Loucy (cell line): ENCODE results near the gene ABHD2.

Experiments
- H2AFZ ChIP-seq: fragments of 200-600 bp; sonication (generic); 2 replicates; pipeline ENCODE4 v1.6.0; 2016; ENCODE audit warnings: antibody characterized with exemption, mild to moderate bottlenecking, low read length, moderate library complexity
- H3F3A ChIP-seq: fragments of 200-600 bp; 2 replicates; pipeline ENCODE4 v1.6.0; 2016; ENCODE audit warnings: antibody characterized with exemption, low read depth, mild to moderate bottlenecking
- H3K27me3 ChIP-seq: fragments of 200-600 bp; sonication (generic); 2 replicates; pipeline ENCODE4 v1.6.1; 2014; ENCODE audit warnings: low read length, mild to moderate bottlenecking; ENCODE audit not compliant: insufficient read depth, poor library complexity, severe bottlenecking
- H3K36me3 ChIP-seq: fragments of 200-600 bp; sonication (generic); 2 replicates; pipeline ENCODE4 v1.6.1; 2016; ENCODE audit warnings: low read length; ENCODE audit not compliant: insufficient read depth
- H3K4me1 ChIP-seq: fragments of 200-600 bp; sonication (generic); 2 replicates; pipeline ENCODE4 v1.5.1; 2014; ENCODE audit warnings: low read length, mild to moderate bottlenecking; ENCODE audit not compliant: insufficient read depth, poor library complexity, severe bottlenecking
- H3K4me2 ChIP-seq: fragments of 200-600 bp; sonication (generic); 2 replicates; pipeline ENCODE4 v1.6.0; 2014; ENCODE audit warnings: antibody characterized with exemption, low read length, low read depth, mild to moderate bottlenecking; ENCODE audit not compliant: poor library complexity, severe bottlenecking
- H3K4me3 ChIP-seq: fragments of 200-600 bp; sonication (generic); 2 replicates; pipeline ENCODE4 v1.5.1; 2014; ENCODE audit warnings: low read length, mild to moderate bottlenecking, mixed read lengths; ENCODE audit not compliant: poor library complexity, severe bottlenecking
- H3K79me2 ChIP-seq: fragments of 200-600 bp; sonication (generic); 2 replicates; pipeline ENCODE4 v1.6.1; 2014; ENCODE audit warnings: low read length; ENCODE audit not compliant: insufficient read depth
- H3K9ac ChIP-seq: fragments of 200-600 bp; sonication (generic); 2 replicates; pipeline ENCODE4 v1.6.0; 2014; ENCODE audit warnings: mild to moderate bottlenecking, low read depth, low read length, moderate library complexity; ENCODE audit not compliant: poor library complexity, severe bottlenecking
- H3K9me2 ChIP-seq: fragments of 200-600 bp; sonication (generic); replicated peaks from 2 replicates; pipeline ENCODE4 v1.6.1; 2016; ENCODE audit warnings: low read depth, low read length, mixed read lengths
- H3K9me3 ChIP-seq: fragments of 200-600 bp; sonication (generic); 2 replicates; pipeline ENCODE4 v1.6.1; 2014; ENCODE audit warnings: mild to moderate bottlenecking, antibody characterized with exemption, low read length, low read depth; ENCODE audit not compliant: insufficient read depth
- H4K20me1 ChIP-seq: fragments of 200-600 bp; sonication (generic); 2 replicates; pipeline ENCODE4 v1.6.0; 2014; ENCODE audit warnings: antibody characterized with exemption, low read length, mild to moderate bottlenecking; ENCODE audit not compliant: insufficient read depth, poor library complexity, severe bottlenecking
- CTCF ChIP-seq: fragments of 200-600 bp; sonication (generic); conservative IDR thresholded peaks from 2 replicates; pipeline ENCODE4 v1.5.1; 2014; ENCODE audit warnings: mild to moderate bottlenecking, antibody characterized with exemption, low read length
- EZH2phosphoT487 ChIP-seq: fragments of 200-600 bp; IDR thresholded peaks from 2 replicates; pipeline ENCODE4 v1.6.1; 2018; ENCODE audit warnings: antibody characterized with exemption, mild to moderate bottlenecking, moderate library complexity, borderline replicate concordance

Gene ABHD2

GRCh38 chr15:89066280-89066679, 22.0 kb upstream of the ABHD2 start:
- no peak for TF ChIP-seq CTCF

GRCh38 chr15:89067751-89068150, 20.5 kb upstream of the ABHD2 start:
- H3K27me3 ChIP-seq, result no peaks in the 10 kb centered on the region
- no peaks in the 10 kb centered on the region for H3K9me2 ChIP-seq
- H3K36me3 ChIP-seq, result no peaks in the 10 kb centered on the region
- no peak overlapping the region for H3K9ac ChIP-seq
- H2AFZ ChIP-seq, result no peak overlapping the region
- H3K4me1 ChIP-seq, result peaks cover 11% of the 10 kb centered on the region
- peak overlapping the region; percentile 48 for H3K4me2 ChIP-seq
- H3F3A ChIP-seq, result no peaks in the 10 kb centered on the region
- no peaks in the 10 kb centered on the region for H4K20me1 ChIP-seq
- no peak for TF ChIP-seq EZH2phosphoT487
- no peak for TF ChIP-seq CTCF
- no peaks in the 10 kb centered on the region for H3K79me2 ChIP-seq
- H3K4me3 ChIP-seq, result no peak overlapping the region
- peaks cover 15% of the 10 kb centered on the region; the same call in 1 of the 2 replicates for H3K9me3 ChIP-seq

More at GRCh38 chr15:89066280-89066679, 22.0 kb upstream of the ABHD2 start:
- Histone ChIP-seq H3K4me1 (peaks cover 11% of the 10 kb centered on the region), H3K4me2 (no peak overlapping the region), H3K9ac (no peak overlapping the region), H4K20me1 (no peaks in the 10 kb centered on the region), H3K9me2 (no peaks in the 10 kb centered on the region), H3K27me3 (no peaks in the 10 kb centered on the region), H3K36me3 (no peaks in the 10 kb centered on the region), H2AFZ (no peak overlapping the region), H3K79me2 (no peaks in the 10 kb centered on the region), H3K9me3 (peaks cover 15% of the 10 kb centered on the region; the same call in 1 of the 2 replicates), H3F3A (no peaks in the 10 kb centered on the region), H3K4me3 (no peak overlapping the region)

GRCh38 chr15:89068325-89068784, 19.9 kb upstream of the ABHD2 start:
- 0 out of 2 replicates have a peak overlapping the region, but pooled peaks have one; percentile 29 for H2AFZ ChIP-seq
- H3K79me2 ChIP-seq, result no peaks in the 10 kb centered on the region
- H4K20me1 ChIP-seq, result no peaks in the 10 kb centered on the region
- peaks cover 11% of the 10 kb centered on the region for H3K4me1 ChIP-seq
- H3K27me3 ChIP-seq, result no peaks in the 10 kb centered on the region
- peaks cover 15% of the 10 kb centered on the region; the same call in 1 of the 2 replicates for H3K9me3 ChIP-seq
- peak overlapping the region; percentile 11 for H3K4me3 ChIP-seq
- H3K4me2 ChIP-seq, result peak overlapping the region; percentile 48
- no peaks in the 10 kb centered on the region for H3K9me2 ChIP-seq
- no peaks in the 10 kb centered on the region for H3K36me3 ChIP-seq
- H3F3A ChIP-seq, result no peaks in the 10 kb centered on the region
- TF ChIP-seq EZH2phosphoT487 (no peak), CTCF (no peak)
- no peak overlapping the region for H3K9ac ChIP-seq
